Transverse colon (tissue), 4 donors: ENCODE data around the gene LSR.

ENCODE experiments used
- POLR2A ChIP-seq: fragments of 450-650 bp; IDR thresholded peaks from one replicate; pipeline ENCODE4 v1.6.1; 2016; ENCODE audit warnings: antibody characterized with exemption, mild to moderate bottlenecking, moderate library complexity
- POLR2AphosphoS5 ChIP-seq, 3 donors: sonication (generic); formaldehyde crosslinking; IDR thresholded peaks; one replicate each; pipeline ENCODE4 v1.6.1; 2016; ENCODE audit warnings: antibody characterized with exemption in 3 of 3
- TF ChIP-seq, protein P1 (sequence below), 5 experiments: fragments of 200-600 bp in 3 of 5; fragments of 450-650 bp in 2 of 5; sonication (generic) in 3 of 5; IDR thresholded peaks; 1 replicate in 2 of 5; 2 replicates in 3 of 5; pipeline ENCODE4 v1.5.1; 2016 to 2017; ENCODE audit warnings: antibody characterized with exemption in 5 of 5, inconsistent platforms in 3 of 5, mild to moderate bottlenecking in 2 of 5, moderate library complexity in 1 of 5

DNA sequence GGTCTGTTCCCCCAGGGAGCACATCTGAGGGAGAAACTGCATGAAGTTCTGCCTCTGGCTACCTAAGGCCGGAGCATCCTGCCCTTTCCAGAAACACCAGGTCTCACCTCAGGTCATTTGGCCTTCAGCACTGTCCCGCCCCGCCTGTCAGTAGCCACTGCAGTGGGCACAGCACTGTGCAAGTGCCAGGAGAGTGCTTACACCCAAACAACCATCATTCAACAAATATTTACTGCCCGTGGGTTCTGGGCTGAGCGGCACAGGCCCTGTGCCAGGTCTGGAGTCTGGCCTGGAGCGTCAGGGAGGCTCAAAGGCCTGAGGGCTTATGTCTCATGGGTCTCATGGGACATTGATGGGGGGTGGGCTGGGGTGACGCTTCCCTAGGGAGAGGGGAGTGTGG, 22.7 kb downstream of the LSR start:
- TF ChIP-seq, protein P1, sequence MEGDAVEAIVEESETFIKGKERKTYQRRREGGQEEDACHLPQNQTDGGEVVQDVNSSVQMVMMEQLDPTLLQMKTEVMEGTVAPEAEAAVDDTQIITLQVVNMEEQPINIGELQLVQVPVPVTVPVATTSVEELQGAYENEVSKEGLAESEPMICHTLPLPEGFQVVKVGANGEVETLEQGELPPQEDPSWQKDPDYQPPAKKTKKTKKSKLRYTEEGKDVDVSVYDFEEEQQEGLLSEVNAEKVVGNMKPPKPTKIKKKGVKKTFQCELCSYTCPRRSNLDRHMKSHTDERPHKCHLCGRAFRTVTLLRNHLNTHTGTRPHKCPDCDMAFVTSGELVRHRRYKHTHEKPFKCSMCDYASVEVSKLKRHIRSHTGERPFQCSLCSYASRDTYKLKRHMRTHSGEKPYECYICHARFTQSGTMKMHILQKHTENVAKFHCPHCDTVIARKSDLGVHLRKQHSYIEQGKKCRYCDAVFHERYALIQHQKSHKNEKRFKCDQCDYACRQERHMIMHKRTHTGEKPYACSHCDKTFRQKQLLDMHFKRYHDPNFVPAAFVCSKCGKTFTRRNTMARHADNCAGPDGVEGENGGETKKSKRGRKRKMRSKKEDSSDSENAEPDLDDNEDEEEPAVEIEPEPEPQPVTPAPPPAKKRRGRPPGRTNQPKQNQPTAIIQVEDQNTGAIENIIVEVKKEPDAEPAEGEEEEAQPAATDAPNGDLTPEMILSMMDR (IDR thresholded peaks at IDR 0.05): no peak
- TF ChIP-seq POLR2A (no peak), POLR2AphosphoS5 (IDR thresholded peaks at IDR 0.05) (no peak)
